H9 (cell line): ENCODE data around the gene KSR1. TPM values are rescaled to one million over a fixed set of nuclear protein-coding genes. Genes with fewer than 3 reads are reported as not detected.

ENCODE experiments used
- DNase-seq: peaks from one replicate; pipeline ENCODE4 v3.0.0-alpha.2; 2017
- H2AFZ ChIP-seq: one replicate; pipeline ENCODE4 v1.6.1; 2013; ENCODE audit warnings: mild to moderate bottlenecking, low read length, control low read depth, moderate library complexity
- H2AK5ac ChIP-seq: 2 replicates; pipeline ENCODE4 v1.6.1; 2013; ENCODE audit warnings: low read length, control low read depth, mixed read lengths; ENCODE audit not compliant: insufficient read length
- H2BK120ac ChIP-seq: one replicate; pipeline ENCODE4 v1.6.1; 2013; ENCODE audit warnings: low read depth, mild to moderate bottlenecking, low read length, control low read depth, inconsistent platforms; ENCODE audit not compliant: poor library complexity, severe bottlenecking
- H2BK12ac ChIP-seq: 2 replicates; pipeline ENCODE4 v1.6.1; 2013; ENCODE audit warnings: low read length, control low read depth, mixed read lengths, low read depth; ENCODE audit not compliant: insufficient read length
- H2BK15ac ChIP-seq: 2 replicates; pipeline ENCODE4 v1.6.1; 2013; ENCODE audit warnings: low read depth, low read length, control low read depth
- H2BK20ac ChIP-seq: one replicate; pipeline ENCODE4 v1.6.1; 2013; ENCODE audit warnings: low read depth, mild to moderate bottlenecking, low read length, control low read depth, inconsistent platforms; ENCODE audit not compliant: poor library complexity, severe bottlenecking
- H2BK5ac ChIP-seq: 2 replicates; pipeline ENCODE4 v1.6.1; 2013; ENCODE audit warnings: low read length, control low read depth, mixed read lengths; ENCODE audit not compliant: insufficient read length
- H3K14ac ChIP-seq: 2 replicates; pipeline ENCODE4 v1.6.1; 2013; ENCODE audit warnings: low read length, control low read depth; ENCODE audit not compliant: insufficient read depth
- H3K18ac ChIP-seq: 2 replicates; pipeline ENCODE4 v1.6.1; 2013; ENCODE audit warnings: low read depth, mild to moderate bottlenecking, mixed read lengths, low read length, control low read depth; ENCODE audit not compliant: insufficient read length
- H3K23ac ChIP-seq: 2 replicates; pipeline ENCODE4 v1.6.1; 2013; ENCODE audit warnings: low read length, control low read depth, mixed read lengths, low read depth; ENCODE audit not compliant: insufficient read length
- H3K23me2 ChIP-seq: 2 replicates; pipeline ENCODE4 v1.6.1; 2013; ENCODE audit warnings: low read depth, mild to moderate bottlenecking, mixed read lengths, low read length, control low read depth; ENCODE audit not compliant: insufficient read length, poor library complexity, severe bottlenecking
- H3K27ac ChIP-seq: 2 replicates; pipeline ENCODE4 v1.5.1; 2013; ENCODE audit warnings: low read length, control low read depth, mixed read lengths, low read depth; ENCODE audit not compliant: insufficient read length
- H3K27me3 ChIP-seq: 2 replicates; pipeline ENCODE4 v1.6.1; 2013; ENCODE audit warnings: low read length, control low read depth, inconsistent platforms; ENCODE audit not compliant: insufficient read depth
- H3K4ac ChIP-seq: 2 replicates; pipeline ENCODE4 v1.6.1; 2013; ENCODE audit warnings: low read depth, mild to moderate bottlenecking, control low read depth, inconsistent platforms, low read length, moderate library complexity
- H3K4me1 ChIP-seq: 2 replicates; pipeline ENCODE4 v1.6.1; 2013; ENCODE audit warnings: low read length, control low read depth, inconsistent platforms; ENCODE audit not compliant: insufficient read depth
- H3K4me2 ChIP-seq: 2 replicates; pipeline ENCODE4 v1.6.1; 2013; ENCODE audit warnings: low read length, control low read depth, mixed read lengths; ENCODE audit not compliant: insufficient read length, insufficient read depth
- H3K56ac ChIP-seq: 2 replicates; pipeline ENCODE4 v1.6.1; 2013; ENCODE audit warnings: low read depth, mild to moderate bottlenecking, mixed read lengths, low read length, control low read depth; ENCODE audit not compliant: insufficient read length
- H3K79me1 ChIP-seq: 2 replicates; pipeline ENCODE4 v1.6.1; 2013; ENCODE audit warnings: low read depth, mild to moderate bottlenecking, moderate library complexity, low read length, control low read depth, inconsistent platforms; ENCODE audit not compliant: insufficient read depth, poor library complexity, severe bottlenecking
- H3K79me2 ChIP-seq: 2 replicates; pipeline ENCODE4 v1.6.1; 2013; ENCODE audit warnings: low read length, control low read depth, inconsistent platforms; ENCODE audit not compliant: insufficient read depth
- H3K9ac ChIP-seq: 2 replicates; pipeline ENCODE4 v1.6.1; 2013; ENCODE audit warnings: low read length, control low read depth, mixed read lengths; ENCODE audit not compliant: insufficient read length; ENCODE audit errors: extremely low read depth
- H3K9me3 ChIP-seq: one replicate; pipeline ENCODE4 v1.6.1; 2013; ENCODE audit warnings: low read depth, low read length, inconsistent platforms; ENCODE audit not compliant: control insufficient read depth
- H3T11ph ChIP-seq: one replicate; pipeline ENCODE4 v1.6.1; 2013; ENCODE audit warnings: mild to moderate bottlenecking, low read length, control low read depth, inconsistent platforms
- H4K20me1 ChIP-seq: one replicate; pipeline ENCODE4 v1.6.1; 2013; ENCODE audit not compliant: control insufficient read depth, insufficient read length, insufficient read depth
- H4K5ac ChIP-seq: 2 replicates; pipeline ENCODE4 v1.6.1; 2013; ENCODE audit warnings: low read depth, mild to moderate bottlenecking, mixed read lengths, low read length, control low read depth; ENCODE audit not compliant: insufficient read length
- H4K8ac ChIP-seq: replicated peaks from 2 replicates; pipeline ENCODE4 v1.6.1; 2013; ENCODE audit warnings: low read length, control low read depth, mixed read lengths, low read depth; ENCODE audit not compliant: insufficient read length
- H4K91ac ChIP-seq: 2 replicates; pipeline ENCODE4 v1.6.1; 2013; ENCODE audit warnings: low read depth, mild to moderate bottlenecking, moderate library complexity, mixed read lengths, low read length, control low read depth; ENCODE audit not compliant: insufficient read length
- H3K27ac Mint-ChIP-seq, 3 experiments: 2 replicates in 2 of 3; 3 replicates in 1 of 3; pipeline ENCODE4 v1.8.0; 2020 to 2021; ENCODE audit warnings: mixed read lengths in 3 of 3, mild to moderate bottlenecking in 1 of 3, moderate library complexity in 1 of 3
- H3K27me3 Mint-ChIP-seq: 2 replicates; pipeline ENCODE4 v1.8.0; 2021; ENCODE audit warnings: low read depth, mild to moderate bottlenecking, moderate library complexity, mixed read lengths
- H3K36me3 Mint-ChIP-seq, 3 experiments: 2 replicates in 2 of 3; 3 replicates in 1 of 3; pipeline ENCODE4 v1.8.0; 2020 to 2021; ENCODE audit warnings: low read depth in 3 of 3, mixed read lengths in 3 of 3; ENCODE audit not compliant: insufficient read depth in 1 of 3
- H3K4me1 Mint-ChIP-seq, 2 experiments: 2 replicates each; pipeline ENCODE4 v1.8.0; 2020; ENCODE audit warnings: mixed read lengths in 2 of 2
- H3K4me3 Mint-ChIP-seq, 2 experiments: 2 replicates in 1 of 2; 3 replicates in 1 of 2; pipeline ENCODE4 v1.8.0; 2020 to 2021; ENCODE audit warnings: mild to moderate bottlenecking in 2 of 2, mixed read lengths in 2 of 2, moderate library complexity in 1 of 2
- H3K9me3 Mint-ChIP-seq, 2 experiments: 2 replicates in 1 of 2; 3 replicates in 1 of 2; pipeline ENCODE4 v1.8.0; 2020; ENCODE audit warnings: mild to moderate bottlenecking in 2 of 2, mixed read lengths in 2 of 2, moderate library complexity in 1 of 2
- CTCF ChIP-seq: fragments of 200-600 bp; sonication (generic); conservative IDR thresholded peaks from 3 replicates; pipeline ENCODE4 v1.8.0; 2021; ENCODE audit warnings: antibody characterized with exemption, mild to moderate bottlenecking
- WGBS: extraction: QIAGEN DNeasy Blood & Tissue Kit; methylation state at CpG from one replicate; pipeline ENCODE4 v1.1.7; 2013; ENCODE audit warnings: missing lambda C conversion rate, low lambda C conversion rate, mixed read lengths; ENCODE audit not compliant: insufficient read length; ENCODE audit errors: extremely low coverage; 5-methylcytosine and 5-hydroxymethylcytosine counted together
- total RNA-seq: library from RNA; stranded (reverse); gene quantifications from 2 replicates; pipeline ENCODE4 v1.2.1, GENCODE V29; 2021

Gene KSR1
- total RNA-seq, 1 experiment from 2014 or later: 44.9 TPM

GRCh38 chr17:27572665-27573064 lies 116.4 kb downstream of the KSR1 start:
- Mint-ChIP-seq H3K36me3 (no peaks in the 10 kb centered on the region; a peak in 2 of 7 replicates), H3K4me1 (peaks cover 66 to 76% of the 10 kb centered on the region in 2 experiments), H3K9me3 (no peaks in the 10 kb centered on the region), H3K4me3 (no peak overlapping the region), H3K27ac (peak overlapping the region; percentile 60 to 93 (median 77); a peak in 5 of 7 replicates), H3K27me3 (no peaks in the 10 kb centered on the region)
- no peak overlapping the region for H3K9ac ChIP-seq
- no peaks in the 10 kb centered on the region for H3K79me1 ChIP-seq
- no peak overlapping the region for H3K56ac ChIP-seq
- no peak for TF ChIP-seq CTCF
- no peak overlapping the region for H3K27ac ChIP-seq
- H2AK5ac ChIP-seq: no peak overlapping the region
- WGBS: no CpG with 5 or more reads among the region's 7 CpGs
- H2BK15ac ChIP-seq: no peak overlapping the region
- no peak overlapping the region for H3T11ph ChIP-seq
- no peak overlapping the region for H2BK120ac ChIP-seq
- H3K9me3 ChIP-seq: no peaks in the 10 kb centered on the region
- no peak overlapping the region for H3K4ac ChIP-seq
- peaks cover 16% of the 10 kb centered on the region for H3K4me1 ChIP-seq
- no peak overlapping the region for H2BK12ac ChIP-seq
- no peaks in the 10 kb centered on the region for H3K23me2 ChIP-seq
- peaks cover 1% of the 10 kb centered on the region; the same call in 1 of the 2 replicates for H3K79me2 ChIP-seq
- no peak overlapping the region for H4K8ac ChIP-seq
- no peak for DNase-seq
- no peak overlapping the region for H3K4me2 ChIP-seq
- no peak overlapping the region for H4K5ac ChIP-seq
- no peaks in the 10 kb centered on the region for H4K20me1 ChIP-seq
- H3K23ac ChIP-seq: no peak overlapping the region
- H2BK5ac ChIP-seq: no peak overlapping the region
- no peak overlapping the region for H2BK20ac ChIP-seq
- H4K91ac ChIP-seq: no peak overlapping the region
- H3K14ac ChIP-seq: no peak overlapping the region; the same call in 1 of the 2 replicates
- no peak overlapping the region for H3K18ac ChIP-seq
- no peak overlapping the region for H2AFZ ChIP-seq
- no peaks in the 10 kb centered on the region for H3K27me3 ChIP-seq
